Activated CD4-positive, alpha-beta T cell treated with anti-CD3 and anti-CD28 coated beads, Interleukin-2, amount 50 U/mL, for 16 hours (primary cell): ENCODE measurements around the gene ENO3.
A peak's percentile ranks its signal among the peaks of the same experiment; 100 is the strongest.

ENCODE experiments used
- DNase-seq: peaks from one replicate; pipeline ENCODE4 v3.0.0-alpha.2; 2020

The ENO3 gene

DNA sequence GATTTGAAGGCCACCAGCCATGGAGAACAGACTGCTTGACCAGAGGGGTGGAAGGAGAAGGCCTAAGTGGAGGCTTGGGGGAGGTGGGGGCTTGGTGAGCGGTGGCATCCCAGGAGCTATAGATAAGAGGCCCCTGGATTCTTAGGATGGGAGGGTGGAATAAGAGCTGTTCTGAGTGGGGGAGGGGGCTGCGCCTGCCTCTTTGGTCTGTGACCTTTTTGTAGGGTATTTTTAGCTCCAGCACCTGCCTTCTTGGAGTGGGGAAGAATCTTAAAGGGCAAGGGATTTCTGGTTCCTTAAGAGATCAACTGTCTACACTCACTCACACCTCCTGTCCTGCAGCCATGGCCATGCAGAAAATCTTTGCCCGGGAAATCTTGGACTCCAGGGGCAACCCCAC, 567 bp downstream of the ENO3 start:
- no peak for DNase-seq

DNA sequence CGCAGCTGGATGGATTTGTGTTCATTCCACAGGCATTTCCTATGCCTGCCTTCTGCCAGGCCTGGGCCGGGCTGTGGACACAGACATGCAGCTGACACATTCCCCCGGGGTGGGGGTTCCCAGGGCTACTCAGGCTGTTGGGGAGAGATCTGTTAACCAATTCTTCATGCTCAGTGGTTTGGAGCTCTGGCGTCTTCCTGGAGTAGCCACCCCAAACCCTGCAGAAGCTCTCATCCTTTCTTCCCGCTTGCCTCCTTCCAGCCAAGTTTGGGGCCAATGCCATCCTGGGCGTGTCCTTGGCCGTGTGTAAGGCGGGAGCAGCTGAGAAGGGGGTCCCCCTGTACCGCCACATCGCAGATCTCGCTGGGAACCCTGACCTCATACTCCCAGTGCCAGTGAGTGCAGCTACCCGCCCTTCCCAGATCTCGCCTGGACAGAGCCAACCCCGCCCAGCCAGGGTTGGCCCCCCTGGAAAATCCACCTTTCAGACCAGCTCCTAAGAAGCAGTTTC, 2.6 kb downstream of the ENO3 start:
- no peak for DNase-seq

DNA sequence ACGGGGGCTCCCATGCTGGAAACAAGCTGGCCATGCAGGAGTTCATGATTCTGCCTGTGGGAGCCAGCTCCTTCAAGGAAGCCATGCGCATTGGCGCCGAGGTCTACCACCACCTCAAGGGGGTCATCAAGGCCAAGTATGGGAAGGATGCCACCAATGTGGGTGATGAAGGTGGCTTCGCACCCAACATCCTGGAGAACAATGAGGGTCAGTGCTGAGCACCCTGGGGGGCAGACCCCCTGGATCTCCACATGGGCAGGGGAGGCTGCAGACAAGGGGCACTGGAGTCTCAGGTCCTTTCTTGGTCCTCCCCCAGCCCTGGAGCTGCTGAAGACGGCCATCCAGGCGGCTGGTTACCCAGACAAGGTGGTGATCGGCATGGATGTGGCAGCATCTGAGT, 4.2 kb downstream of the ENO3 start:
- DNase-seq = no peak

DNA sequence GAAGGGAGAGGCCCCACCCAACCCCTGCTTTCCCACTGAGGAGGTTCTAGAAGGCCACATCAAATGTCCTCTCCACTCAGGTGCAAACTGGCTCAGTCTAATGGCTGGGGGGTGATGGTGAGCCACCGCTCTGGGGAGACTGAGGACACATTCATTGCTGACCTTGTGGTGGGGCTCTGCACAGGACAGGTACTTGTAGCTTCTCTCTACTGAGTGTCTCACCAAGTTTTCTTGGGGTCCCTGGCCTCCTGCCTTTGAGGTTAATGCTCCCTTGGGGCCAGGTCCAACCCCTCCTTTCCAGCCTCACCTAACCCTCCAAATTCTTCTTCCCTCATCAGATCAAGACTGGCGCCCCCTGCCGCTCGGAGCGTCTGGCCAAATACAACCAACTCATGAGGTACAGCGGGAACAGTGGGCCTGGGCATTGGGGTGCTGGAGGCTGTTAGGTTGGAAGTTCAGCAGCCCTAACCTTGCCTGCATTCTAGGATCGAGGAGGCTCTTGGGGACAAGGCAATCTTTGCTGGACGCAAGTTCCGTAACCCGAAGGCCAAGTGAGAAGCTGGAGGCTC, 5.7 kb downstream of the ENO3 start:
- peak; percentile 40 for DNase-seq

DNA sequence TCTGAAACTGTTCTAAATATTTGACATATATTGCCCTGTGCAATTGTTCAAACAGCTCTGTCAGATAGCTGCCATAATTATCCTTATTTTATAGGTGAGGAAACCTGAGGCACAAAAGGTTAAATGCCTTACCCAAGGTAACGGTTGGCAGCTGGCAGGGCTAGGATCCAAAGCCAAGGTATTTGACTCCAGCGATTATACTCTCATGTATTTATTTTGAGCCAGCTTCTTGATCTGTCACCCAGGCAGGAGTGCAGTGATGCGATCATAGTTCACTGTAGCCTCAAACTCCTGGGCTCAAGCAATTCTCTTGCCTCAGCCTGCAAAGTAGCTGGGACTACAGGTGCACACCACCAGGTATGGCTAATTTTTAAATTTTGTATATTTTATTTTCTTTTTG, 7.2 kb downstream of the ENO3 start:
- no peak for DNase-seq

DNA sequence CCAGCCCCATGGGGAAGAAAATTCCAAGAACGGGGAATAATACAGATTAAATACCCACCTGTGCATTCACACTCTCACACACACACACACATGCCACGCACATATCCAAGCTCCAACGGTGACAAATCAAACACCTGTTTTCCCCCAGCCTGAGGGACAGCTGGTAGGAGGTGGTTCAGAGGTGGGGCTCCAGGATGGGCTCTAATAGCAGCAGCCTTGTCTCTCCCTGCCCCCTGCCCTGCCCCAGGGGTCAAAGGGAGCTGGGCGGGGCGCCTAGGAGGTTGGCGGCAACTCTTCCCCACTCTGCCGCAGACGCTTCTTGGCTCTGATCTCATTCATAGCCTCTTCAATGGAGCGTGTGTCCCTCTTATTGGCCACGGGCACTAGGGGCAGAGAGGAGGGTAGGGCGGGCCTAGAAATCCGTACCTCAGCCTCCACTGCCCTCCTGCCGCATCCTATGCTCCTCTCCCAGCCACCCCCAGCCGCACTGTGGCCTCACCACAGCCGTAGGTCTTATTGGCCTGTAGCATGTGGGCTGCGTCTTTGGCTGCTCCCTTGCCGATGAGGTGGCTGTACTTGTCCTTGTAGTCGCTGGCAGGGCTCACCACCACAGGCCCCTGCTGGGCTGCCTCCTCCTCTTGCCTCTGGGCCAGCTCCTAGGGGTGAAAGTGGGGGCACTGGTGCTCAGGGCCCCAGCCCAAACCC, 8.5 kb downstream of the ENO3 start:
- DNase-seq = no peak

DNA sequence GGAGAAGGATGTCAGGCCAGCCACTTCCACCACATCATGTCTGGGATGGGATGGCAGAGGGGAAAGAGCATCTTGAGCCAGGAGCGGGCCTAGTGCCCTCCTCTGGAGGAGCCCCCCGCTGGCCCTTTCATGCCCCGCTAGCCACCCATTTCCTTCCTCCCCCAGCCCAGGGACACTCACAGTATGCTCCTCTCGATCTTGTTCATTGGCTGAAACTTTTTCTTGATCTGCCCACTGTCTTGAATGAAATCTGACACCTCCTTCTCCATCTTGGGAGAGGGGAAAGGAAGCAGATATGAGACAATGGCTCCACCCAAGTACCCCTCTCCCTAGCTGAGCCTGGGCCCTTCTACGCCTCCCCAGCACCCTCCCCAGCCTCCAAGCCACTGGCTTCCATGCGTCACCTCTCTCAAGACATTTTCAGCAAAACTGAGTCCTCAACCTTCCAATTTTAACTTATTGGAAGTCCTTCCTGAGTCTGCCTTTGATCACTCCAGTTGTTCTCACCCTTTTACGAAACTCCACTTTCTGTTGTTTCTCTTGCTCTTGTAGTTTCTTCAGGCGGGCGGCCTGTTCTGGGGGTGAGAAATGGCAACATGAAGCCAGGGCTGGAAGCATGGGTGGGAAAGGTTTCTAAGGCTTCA, 9.5 kb downstream of the ENO3 start:
- no peak for DNase-seq

DNA sequence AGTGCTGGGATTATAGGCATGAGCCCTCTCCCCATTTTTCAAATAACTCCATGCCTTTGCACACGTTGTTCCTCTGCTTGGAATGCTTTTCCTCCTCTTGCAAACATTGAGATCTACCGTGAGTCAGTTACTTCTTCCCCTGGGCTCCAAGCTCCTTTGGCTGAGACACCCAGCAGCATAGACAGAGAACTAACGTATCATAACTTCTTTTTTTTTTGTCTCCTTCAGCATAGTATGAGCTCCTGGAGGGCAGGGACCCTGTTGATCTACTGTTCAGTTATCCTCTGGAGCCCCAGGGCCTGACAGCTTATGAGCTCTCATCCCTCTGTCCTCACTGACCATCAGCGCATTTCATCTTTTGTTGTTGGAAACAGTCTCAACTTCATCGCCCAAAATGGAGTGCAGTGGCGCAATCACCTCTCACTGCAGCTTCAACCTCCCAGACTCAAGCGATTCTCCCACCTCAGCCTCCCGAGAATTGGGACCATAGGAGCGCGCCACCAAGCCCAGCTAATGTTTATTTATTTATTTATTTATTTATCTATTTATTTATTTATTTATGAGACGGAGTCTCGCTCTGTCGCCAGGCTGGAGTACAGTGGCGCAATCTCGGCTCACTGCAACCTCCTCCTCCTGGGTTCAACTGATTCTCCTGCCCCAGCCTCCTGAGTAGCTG, 14.5 kb downstream of the ENO3 start:
- DNase-seq = no peak

DNA sequence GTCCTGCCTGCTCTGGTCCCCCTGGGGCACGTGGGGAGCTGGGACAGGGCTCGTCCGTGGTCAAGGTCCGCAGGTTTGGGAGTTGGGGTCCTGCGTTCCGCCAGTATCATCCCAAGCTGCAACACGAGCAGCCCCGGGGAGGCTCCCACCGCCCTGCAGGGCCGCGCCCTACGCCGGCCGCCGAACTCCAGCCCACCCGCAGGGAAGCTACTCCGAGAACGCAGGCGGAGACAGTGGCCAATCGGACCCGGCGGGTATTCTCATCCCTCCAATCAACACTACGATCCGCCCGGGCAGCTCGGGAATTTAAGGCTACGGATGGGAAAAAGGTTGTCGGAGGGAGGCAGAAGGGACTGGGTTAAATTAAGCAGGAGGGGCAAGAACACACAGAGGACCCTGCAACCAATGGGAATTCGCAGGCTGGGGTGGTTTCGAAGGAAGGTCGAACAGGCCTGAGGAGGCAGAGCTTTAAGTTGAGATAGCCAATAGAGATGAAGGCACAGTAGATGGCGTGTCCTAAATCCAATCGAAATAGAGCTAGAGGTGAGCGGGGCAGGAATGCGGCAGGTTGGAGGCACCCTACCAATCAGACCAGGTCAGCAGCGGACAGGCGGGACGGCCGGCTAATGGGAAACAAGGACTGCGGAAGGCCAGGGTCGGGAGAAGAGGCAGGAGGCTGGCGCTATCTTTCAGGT, 16.1 kb downstream of the ENO3 start:
- DNase-seq = peak; percentile 99

DNA sequence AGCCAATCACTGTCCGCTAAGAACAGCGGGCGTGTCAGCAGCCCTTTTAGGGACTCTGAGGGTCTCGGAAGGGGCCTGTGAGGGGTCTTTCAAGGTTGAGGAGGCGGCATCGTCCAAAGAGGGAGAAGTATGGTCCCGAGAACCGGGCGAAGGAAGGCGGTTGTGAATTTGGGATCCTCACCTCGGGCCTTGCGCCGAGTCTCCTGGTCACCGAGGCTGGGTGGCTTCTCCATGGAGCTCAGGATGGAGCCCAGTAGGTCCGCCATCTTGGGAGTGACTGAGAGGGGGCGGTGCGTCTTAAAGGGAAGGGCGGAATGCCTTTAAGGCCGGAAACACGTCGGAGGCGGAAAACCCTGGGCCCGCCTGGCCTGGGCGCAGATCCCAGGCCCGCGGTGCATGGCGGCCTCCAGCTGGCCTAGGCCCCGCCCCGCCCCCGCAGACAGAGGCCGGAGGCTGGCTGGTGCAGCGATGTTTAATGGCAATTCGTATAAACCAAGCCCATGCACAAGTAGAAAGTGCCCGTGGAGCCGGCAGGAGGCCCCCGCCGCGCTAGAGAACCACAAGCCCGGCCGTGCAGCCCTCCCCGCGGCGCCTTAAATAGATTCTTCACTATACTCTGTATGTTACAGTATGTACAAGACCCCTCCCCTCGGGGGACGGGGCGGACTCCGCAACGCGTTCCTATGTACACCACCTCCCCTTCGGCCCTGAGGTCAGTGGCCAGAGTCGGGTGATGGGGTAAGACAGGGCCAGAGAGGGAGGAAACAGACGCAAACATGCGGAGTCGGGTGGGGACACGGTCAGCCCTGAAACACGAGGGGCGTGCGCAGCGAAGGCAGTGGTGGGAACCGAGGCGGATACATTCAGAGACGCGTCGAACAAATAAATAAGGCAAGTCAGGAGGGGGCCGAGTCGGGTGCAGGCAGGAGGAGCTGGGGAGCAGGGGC, 16.9 kb downstream of the ENO3 start, which contains the start of gene SPAG7:
Gene SPAG7, minus strand, starts transcription at position 279 of the 947 bp plus-strand sequence. Its CDS starts 13 bp downstream, at position 266.
- DNase-seq = peak; percentile 95

DNA sequence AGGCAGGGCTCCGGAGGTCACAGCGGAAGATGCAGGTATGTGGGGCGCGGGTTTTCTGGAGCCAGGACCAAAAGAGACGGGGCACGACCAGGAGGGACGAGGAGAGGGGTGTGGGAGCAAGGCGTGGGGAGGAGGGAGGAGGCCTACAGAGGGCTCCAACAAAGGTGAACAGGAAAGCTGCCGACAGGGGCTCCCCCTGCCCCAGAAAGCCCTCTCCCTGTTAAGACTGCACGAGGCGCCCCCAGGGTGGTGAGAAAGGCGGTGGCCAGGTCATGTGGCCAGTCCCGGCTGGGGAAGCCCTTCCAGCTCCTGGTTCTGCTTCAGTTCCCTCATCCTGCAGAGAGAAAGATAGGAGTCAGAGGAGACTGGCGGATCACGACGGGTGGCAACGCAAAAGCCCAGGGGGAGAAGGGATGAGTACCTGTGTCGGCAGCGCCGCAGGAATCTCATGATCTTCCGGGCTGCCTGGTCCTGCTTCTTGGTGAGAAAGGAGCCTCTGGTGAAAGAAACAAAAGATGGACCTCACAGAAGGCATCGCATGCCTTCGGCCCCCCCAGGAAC, 17.6 kb downstream of the ENO3 start:
- peak; percentile 31 for DNase-seq

DNA sequence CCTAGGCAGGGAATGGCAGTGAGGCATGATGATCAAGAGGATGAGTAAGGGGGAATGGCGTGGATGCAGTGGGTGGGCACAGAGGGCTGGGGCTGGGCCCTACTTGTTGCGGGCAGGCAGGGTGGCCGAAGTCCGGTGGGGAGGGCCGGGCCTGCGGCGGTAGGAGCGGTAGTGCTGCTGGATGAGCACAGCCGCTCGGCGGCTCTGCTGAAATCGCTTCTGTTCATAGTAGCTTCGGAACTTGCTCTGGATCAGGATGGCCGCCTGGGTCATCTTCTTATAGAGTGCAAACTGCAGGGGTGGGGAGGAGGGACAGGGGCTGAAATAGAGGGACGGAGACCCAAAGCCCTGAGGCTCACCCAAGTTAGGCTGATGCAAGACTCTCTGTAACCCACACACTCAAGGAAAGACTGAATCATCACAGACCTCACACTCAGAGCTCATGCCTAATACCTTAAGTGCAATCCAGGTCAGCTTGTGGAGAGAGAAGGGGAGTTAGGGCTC, 18.2 kb downstream of the ENO3 start:
- DNase-seq = peak; percentile 86

DNA sequence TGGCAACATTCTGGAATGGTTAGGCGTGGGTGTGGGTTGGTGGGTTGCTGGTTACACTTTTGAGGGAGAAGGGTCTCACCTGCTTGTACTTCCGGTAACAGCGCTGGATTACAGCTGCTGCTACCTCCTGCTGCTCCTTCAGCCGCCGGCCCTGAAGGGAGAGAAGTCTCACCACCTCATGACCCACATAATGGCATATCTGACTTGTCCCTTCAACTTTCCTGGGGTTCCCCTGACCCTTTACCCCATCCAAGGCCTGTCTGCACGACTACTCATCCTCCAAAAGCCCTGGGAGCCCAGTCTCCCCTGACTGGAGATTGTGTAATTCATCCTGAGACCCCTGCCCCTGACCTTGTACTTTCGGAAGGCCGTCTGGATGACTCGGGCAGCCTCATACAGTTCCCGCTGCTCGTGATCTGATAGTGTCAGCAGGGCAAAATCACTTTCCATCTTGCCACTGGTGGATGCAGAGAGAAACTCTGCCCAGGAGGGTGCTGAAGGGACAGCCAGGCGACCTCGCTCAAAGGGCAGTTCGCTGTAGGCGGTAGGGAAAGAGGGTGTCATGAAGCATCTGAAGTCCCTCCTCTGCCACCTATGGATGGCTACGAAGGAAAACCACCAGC, 18.7 kb downstream of the ENO3 start:
- DNase-seq = peak; percentile 18

DNA sequence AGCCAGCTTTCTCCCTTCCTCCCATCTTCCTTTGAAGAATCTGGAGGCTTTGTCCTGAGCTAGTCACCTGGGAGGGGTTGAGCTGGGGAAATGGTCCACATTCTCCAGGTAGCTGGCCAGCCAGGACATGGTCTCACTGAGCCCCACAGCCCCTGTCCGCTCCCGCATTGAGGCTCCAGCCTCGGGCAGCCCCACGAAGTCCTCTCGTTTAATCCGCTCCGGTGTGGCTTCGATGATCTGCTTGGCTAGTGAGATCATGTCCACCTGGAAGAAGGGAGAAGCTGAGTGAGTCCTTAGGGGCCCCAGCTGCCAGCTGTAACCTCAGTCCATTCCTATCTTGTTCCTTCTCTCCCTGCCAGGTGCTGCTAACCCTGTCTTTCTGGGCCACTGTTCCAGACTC, 19.4 kb downstream of the ENO3 start:
- DNase-seq = no peak

DNA sequence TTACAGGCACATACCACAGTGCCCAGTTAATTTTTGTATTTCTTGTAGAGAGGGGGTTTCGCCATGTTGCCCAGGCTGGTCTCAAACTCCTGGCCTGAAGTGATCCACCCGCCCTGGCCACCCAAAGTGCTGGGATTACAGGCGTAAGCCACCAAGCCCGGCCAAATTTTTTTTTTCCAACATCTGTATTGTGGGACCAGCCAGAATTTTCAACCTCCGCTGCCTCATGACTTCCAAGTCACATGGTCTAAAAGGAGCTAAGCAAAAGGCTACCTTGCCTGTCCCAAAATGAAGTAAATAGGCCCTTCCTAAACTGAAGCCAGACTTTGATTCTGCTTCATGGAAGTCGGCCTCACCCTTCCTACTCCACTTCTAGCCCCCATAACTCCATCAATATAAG, 20.9 kb downstream of the ENO3 start:
- no peak for DNase-seq

DNA sequence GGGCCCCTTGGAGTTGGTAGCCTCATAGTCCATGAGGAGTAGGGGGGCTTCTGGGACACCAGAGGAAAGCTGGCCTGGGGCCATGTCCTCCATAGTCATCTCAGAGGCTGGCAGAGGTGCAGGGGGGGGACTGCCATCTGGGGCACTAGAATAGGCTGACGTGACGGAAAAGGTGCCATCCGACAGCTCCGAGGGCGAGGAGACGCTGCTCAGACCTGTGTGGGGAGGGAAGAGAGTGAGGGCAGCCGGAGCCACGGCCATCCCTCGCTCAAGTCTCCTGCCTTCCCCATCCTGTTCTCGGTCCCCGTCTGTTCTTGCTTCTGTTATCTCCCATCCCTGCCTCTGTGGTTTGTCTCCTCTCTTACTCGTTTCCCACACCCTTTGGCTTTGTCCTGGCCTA, 21.4 kb downstream of the ENO3 start:
- DNase-seq = no peak

DNA sequence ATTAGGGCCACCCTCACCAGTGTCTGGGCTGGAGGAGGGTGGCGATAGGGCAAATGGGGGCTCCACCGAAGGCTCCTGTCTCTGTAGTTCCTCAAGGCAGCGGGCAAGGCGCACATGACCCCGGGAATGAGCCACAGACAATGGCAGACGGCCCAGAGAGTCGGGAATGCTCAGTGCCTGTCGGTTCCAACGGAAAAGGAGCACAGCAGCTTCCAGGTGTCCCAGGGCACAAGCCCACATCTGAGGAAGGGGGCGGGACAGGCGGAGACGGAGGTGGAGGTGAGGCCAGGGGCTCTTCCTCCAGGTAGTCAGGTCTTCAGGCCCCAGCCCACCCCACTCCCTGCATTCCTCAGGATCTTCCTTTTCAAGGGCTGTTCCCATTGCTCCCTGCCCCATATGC, 21.8 kb downstream of the ENO3 start:
- no peak for DNase-seq

DNA sequence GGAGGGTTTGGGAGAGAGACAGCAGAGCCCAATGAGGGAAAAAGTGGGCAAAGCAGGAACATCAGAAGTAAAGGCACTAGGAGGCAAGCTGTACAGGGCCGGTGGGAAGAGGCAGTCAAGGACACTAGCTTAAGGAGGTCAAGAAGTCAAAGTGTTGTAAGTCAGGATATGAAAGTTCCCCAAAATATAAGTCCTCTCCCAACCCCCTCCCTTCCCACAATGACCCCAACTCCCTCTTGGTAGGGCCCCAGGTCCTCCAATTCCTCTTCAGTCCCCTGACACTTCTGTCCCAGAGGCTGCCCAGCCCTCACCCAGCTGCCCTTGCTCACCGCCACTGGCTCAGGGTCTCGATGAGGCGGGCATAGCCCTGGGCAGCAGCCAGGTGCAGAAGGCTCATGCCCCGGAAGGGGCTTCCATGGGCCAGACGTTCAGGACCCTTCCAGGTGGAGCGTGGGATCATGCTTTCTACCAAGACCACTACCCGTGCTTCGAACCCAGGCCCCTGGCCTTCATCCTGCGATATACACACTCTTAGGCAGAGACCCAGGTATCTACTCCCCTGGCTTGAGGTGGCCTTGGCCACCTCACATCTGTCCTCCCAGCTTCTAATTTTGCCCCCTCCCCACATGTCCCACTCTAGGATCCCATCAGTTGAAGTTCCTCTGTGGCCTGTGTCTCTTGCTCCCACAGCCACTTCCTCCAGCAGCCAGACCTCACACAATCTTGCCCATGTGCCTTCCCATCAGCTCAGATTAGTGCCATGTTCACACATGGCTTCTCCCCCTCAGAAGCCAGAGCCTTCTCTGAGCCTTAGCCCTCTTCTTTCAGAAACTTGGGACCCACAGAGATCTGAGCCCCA, 22.6 kb downstream of the ENO3 start:
- DNase-seq = no peak

DNA sequence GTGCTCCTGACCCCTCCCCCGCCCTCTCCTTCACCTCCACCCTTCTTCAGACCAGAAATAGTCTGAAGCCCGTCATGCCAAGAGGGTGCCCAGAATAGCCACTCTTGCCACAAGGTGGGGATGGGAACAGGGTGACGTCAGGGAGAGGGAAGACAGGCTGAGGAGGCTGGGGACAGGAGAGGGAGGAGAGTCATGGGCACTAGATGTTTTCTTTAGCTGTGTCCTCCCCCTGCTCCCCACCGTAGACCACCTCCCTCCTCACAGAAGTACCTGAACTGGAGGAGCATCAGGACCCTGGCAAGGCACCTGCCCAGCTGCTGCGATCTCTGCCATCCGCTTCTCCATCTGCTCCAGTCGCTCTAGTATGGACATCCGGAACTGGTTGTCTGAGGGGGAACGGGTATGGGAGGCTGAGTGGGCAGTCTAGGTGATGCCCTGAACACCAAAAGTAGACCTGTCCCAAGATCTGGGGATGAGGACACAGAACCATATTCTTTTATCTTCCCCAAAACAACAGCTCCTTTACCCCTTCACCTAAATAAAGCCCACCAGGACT, 23.3 kb downstream of the ENO3 start:
- DNase-seq = no peak
